Spleen (tissue), 11 donors: Measurements from ENCODE around the gene CHD2. TPM values are rescaled to one million over a fixed set of nuclear protein-coding genes. Genes with fewer than 3 reads are reported as not detected.

Source experiments
- DNase-seq: peaks from one replicate; pipeline ENCODE4 v3.0.0-alpha.2; 2020
- H3K27ac ChIP-seq, 8 donors: fragments of 200-600 bp; sonication (generic) in 7 of 8; 1 replicate in 4 of 8; 2 replicates in 4 of 8; pipeline versions ENCODE4 v1.5.0 to v1.8.0; 2016 to 2021; ENCODE audit warnings: inconsistent platforms in 4 of 8, mild to moderate bottlenecking in 4 of 8, moderate library complexity in 1 of 8
- H3K27me3 ChIP-seq, 7 donors: fragments of 200-600 bp; sonication (generic) in 6 of 7; replicated peaks in 1 of 7; 1 replicate in 4 of 7; 2 replicates in 3 of 7; pipeline versions ENCODE4 v1.5.0 to v1.8.0; 2016 to 2021; ENCODE audit warnings: inconsistent platforms in 3 of 7, mild to moderate bottlenecking in 1 of 7
- H3K36me3 ChIP-seq, 6 donors: fragments of 200-600 bp; sonication (generic) in 5 of 6; 1 replicate in 4 of 6; 2 replicates in 2 of 6; pipeline versions ENCODE4 v1.5.0 to v1.8.0; 2016 to 2021; ENCODE audit warnings: inconsistent platforms in 2 of 6
- H3K4me1 ChIP-seq, 6 donors: fragments of 200-600 bp; sonication (generic) in 5 of 6; 1 replicate in 3 of 6; 2 replicates in 3 of 6; pipeline versions ENCODE4 v1.5.0 to v1.8.0; 2016 to 2021; ENCODE audit warnings: inconsistent platforms in 3 of 6
- H3K4me3 ChIP-seq, 8 donors: fragments of 200-600 bp; sonication (generic) in 7 of 8; 1 replicate in 4 of 8; 2 replicates in 4 of 8; pipeline versions ENCODE4 v1.5.0 to v1.8.0; 2016 to 2021; ENCODE audit warnings: inconsistent platforms in 4 of 8, mild to moderate bottlenecking in 4 of 8, moderate library complexity in 2 of 8
- H3K9me3 ChIP-seq, 8 donors: fragments of 200-600 bp; sonication (generic) in 7 of 8; 1 replicate in 4 of 8; 2 replicates in 4 of 8; pipeline versions ENCODE4 v1.5.0 to v1.8.0; 2016 to 2021; ENCODE audit warnings: inconsistent platforms in 4 of 8
- CTCF ChIP-seq, 11 experiments: fragments of 200-600 bp in 7 of 11; fragments of 450-650 bp in 4 of 11; sonication (generic) in 4 of 11; IDR thresholded peaks in 8 of 11; conservative IDR thresholded peaks in 3 of 11; 1 replicate in 7 of 11; 2 replicates in 4 of 11; pipeline versions ENCODE4 v1.4.0 to v1.8.0; 2016 to 2021; ENCODE audit warnings: antibody characterized with exemption in 11 of 11, inconsistent platforms in 4 of 11, mild to moderate bottlenecking in 1 of 11
- POLR2A ChIP-seq, 3 donors: fragments of 450-650 bp; IDR thresholded peaks; one replicate each; pipeline ENCODE4 v1.5.1; 2017; ENCODE audit warnings: antibody characterized with exemption in 3 of 3, mild to moderate bottlenecking in 1 of 3
- POLR2AphosphoS5 ChIP-seq, 3 donors: sonication (generic); formaldehyde crosslinking; IDR thresholded peaks; one replicate each; pipeline ENCODE4 v1.5.1; 2017; ENCODE audit warnings: antibody characterized with exemption in 3 of 3
- WGBS, 5 donors: extraction: QIAGEN DNeasy Blood & Tissue Kit in 3 of 5; methylation state at CpG; one replicate each; pipeline versions ENCODE4 v1.1.5 to v1.1.7; 2013 to 2018; 5-methylcytosine and 5-hydroxymethylcytosine counted together
- intact Hi-C: fragments of 100-400 bp; cut with DNase I; formaldehyde crosslinking; loops from one replicate; pipeline ENCODE4 v1.15.0; 2023; ENCODE audit warnings: low total_unique reads
- polyA plus RNA-seq, 3 donors: library from polyadenylated mRNA; stranded (reverse); fragments of 200-250 nt; gene quantifications; one replicate each; pipeline ENCODE4 v1.2.1, GENCODE V29; 2013
- total RNA-seq, 7 donors: library from RNA; depleted of rRNA in 3 of 7; stranded (reverse); fragments of >200 nt in 3 of 7; fragmentation: NEBNext Ultra II Directional in 4 of 7; extraction: Animal tissue kit (Norgen Biotek cat#: 25700) in 4 of 7; gene quantifications; one replicate each; pipeline versions ENCODE4 v1.1.0 to v1.2.1, GENCODE V29; 2016 to 2021
- donor health status: healthy with polysubstance abuse.
- donor health status: DM: no; HTN: no; CAD: no; lungs with moderate emphysema.
- donor health status: DM: no; HTN: no; CAD: no.
- donor health status: Bipolar disorder and iron deficiency.
- donor health status: healthy.
- donor health status: DM: no; HTN: no; CAD: no.
- donor health status: DM: yes; HTN: yes; CAD: no.

Gene CHD2
- total and polyA plus RNA-seq, 10 donors = 37.3 to 232 (median 170) TPM

GRCh38 chr15:92954578-92954977 is 54.5 kb downstream of the CHD2 start:
- intact Hi-C loops = no loop called here
- DNase-seq = no peak
- Histone ChIP-seq H3K4me3 (no peak overlapping the region), H3K4me1 (peaks cover 0 to 27% (median 7%) of the 10 kb centered on the region in 6 donors), H3K9me3 (peaks cover 2 to 19% (median 11%) of the 10 kb centered on the region in 8 donors), H3K36me3 (peaks cover 10 to 100% (median 89%) of the 10 kb centered on the region in 6 donors), H3K27ac (no peak overlapping the region), H3K27me3 (no peaks in the 10 kb centered on the region)
- TF ChIP-seq POLR2A (IDR thresholded peaks at IDR 0.05) (no peak), POLR2AphosphoS5 (IDR thresholded peaks at IDR 0.05) (peak in 1 of 3 donors; percentile 24), CTCF (IDR thresholded peaks at IDR 0.05 in 8 of 11, conservative IDR thresholded peaks at IDR 0.05 in 3 of 11) (peak in 4 of 11 experiments; percentile 13 to 27 (median 20))
- WGBS, 5 donors = 95 to 97% (median 96%) methylated on average over 8 of the region's 8 CpGs

- DNase-seq = no peak
- H3K27me3 ChIP-seq = no peaks in the 10 kb centered on the region
- TF ChIP-seq POLR2A (IDR thresholded peaks at IDR 0.05) = no peak
- no peak for TF ChIP-seq POLR2AphosphoS5 (IDR thresholded peaks at IDR 0.05)
- no peak for TF ChIP-seq CTCF (IDR thresholded peaks at IDR 0.05 in 8 of 11, conservative IDR thresholded peaks at IDR 0.05 in 3 of 11)
- H3K27ac ChIP-seq = no peak overlapping the region
- peaks cover 0 to 8% (median 0%) of the 10 kb centered on the region in 8 donors for H3K9me3 ChIP-seq
- peaks cover 4 to 100% (median 85%) of the 10 kb centered on the region in 6 donors for H3K36me3 ChIP-seq
- peaks cover 0 to 36% (median 7%) of the 10 kb centered on the region in 6 donors for H3K4me1 ChIP-seq
- intact Hi-C loops = no loop called here
- WGBS, 5 donors = 93 to 99% (median 96%) methylated on average over 2 of the region's 2 CpGs
- no peak overlapping the region for H3K4me3 ChIP-seq
These were observed 55.6 kb downstream of the CHD2 start for GRCh38 chr15:92955706-92956105.

- intact Hi-C loops = no loop called here
- peak overlapping the region in 4 of 8 donors; percentile 23 to 72 (median 36) for H3K27ac ChIP-seq
- H3K9me3 ChIP-seq = no peaks in the 10 kb centered on the region
- peaks cover 0 to 52% (median 7%) of the 10 kb centered on the region in 6 donors for H3K4me1 ChIP-seq
- DNase-seq = no peak
- H3K36me3 ChIP-seq = peaks cover 4 to 100% (median 88%) of the 10 kb centered on the region in 6 donors
- TF ChIP-seq POLR2A (IDR thresholded peaks at IDR 0.05) = no peak
- no peak for TF ChIP-seq CTCF (IDR thresholded peaks at IDR 0.05 in 8 of 11, conservative IDR thresholded peaks at IDR 0.05 in 3 of 11)
- TF ChIP-seq POLR2AphosphoS5 (IDR thresholded peaks at IDR 0.05) = peak in 1 of 3 donors; percentile 20
- H3K27me3 ChIP-seq = no peaks in the 10 kb centered on the region
- H3K4me3 ChIP-seq = no peak overlapping the region
- 60 to 72% (median 62%) methylated on average over 8 of the region's 8 CpGs for WGBS, 5 donors
These were observed 58.0 kb downstream of the CHD2 start for GRCh38 chr15:92958105-92958504.

DNA sequence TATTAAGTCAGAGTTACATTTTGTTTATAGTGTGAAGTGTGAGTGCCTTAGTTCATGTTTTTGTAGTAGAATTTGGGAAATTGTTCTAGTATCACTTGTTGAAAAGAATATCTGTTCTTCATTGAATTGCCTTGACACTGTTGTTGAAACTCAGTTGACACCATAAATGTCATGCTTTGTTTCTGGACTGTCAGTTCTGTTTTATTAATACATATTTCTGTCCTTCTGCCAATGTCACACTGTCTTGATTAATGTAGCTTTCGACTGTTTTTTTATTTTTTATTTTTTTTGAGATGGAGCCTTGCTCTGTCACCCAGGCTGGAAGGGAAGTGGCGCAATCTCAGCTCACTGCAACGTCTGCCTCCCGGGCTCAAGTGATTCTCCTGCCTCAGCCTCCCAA is 59.1 kb downstream of the CHD2 start:
- no peak overlapping the region for H3K4me3 ChIP-seq
- WGBS, 5 donors = 61 to 86% (median 72%) methylated on average over 4 of the region's 4 CpGs

More for the DNA sequence above, 59.1 kb downstream of the CHD2 start:
- no peak for DNase-seq
- Histone ChIP-seq H3K9me3 (no peaks in the 10 kb centered on the region), H3K27me3 (no peaks in the 10 kb centered on the region), H3K36me3 (peaks cover 4 to 100% (median 85%) of the 10 kb centered on the region in 6 donors), H3K4me1 (peaks cover 0 to 63% (median 9%) of the 10 kb centered on the region in 6 donors), H3K27ac (peak overlapping the region in 5 of 8 donors; percentile 0 to 72 (median 39))
- TF ChIP-seq POLR2AphosphoS5 (IDR thresholded peaks at IDR 0.05) = no peak
- TF ChIP-seq POLR2A (IDR thresholded peaks at IDR 0.05) = no peak
- TF ChIP-seq CTCF (IDR thresholded peaks at IDR 0.05 in 8 of 11, conservative IDR thresholded peaks at IDR 0.05 in 3 of 11) = no peak
- intact Hi-C loops = no loop called here
